ENCODE data around the gene MED13L. TPM values are rescaled to one million over a fixed set of nuclear protein-coding genes. Genes with fewer than 3 reads are reported as not detected.
A peak's percentile ranks its signal among the peaks of the same experiment; 100 is the strongest.

The MED13L gene
- total and polyA plus RNA-seq, 2 of the 4 experiments (the other 2 are of a cell fraction), result 17.9 to 49.1 TPM

GRCh38 chr12:115998794-115999478 is 278.6 kb downstream of the MED13L start (continued):
- no peak for TF ChIP-seq RCOR1 (IDR thresholded peaks at IDR 0.05; ENCODE audit: insufficient replicate concordance, low read length)

GRCh38 chr12:115998119-115998633 is 279.3 kb downstream of the MED13L start:
- H2BK120ac ChIP-seq (ENCODE audit: low read depth, low read length), result no peak overlapping the region

More at GRCh38 chr12:115998119-115998633, 279.3 kb downstream of the MED13L start:
- no peak overlapping the region for H3K4me2 ChIP-seq (ENCODE audit: low read depth, low read length)
- ChIA-PET CTCF (interaction anchor here (0.9 to 1.6 kb wide), 4 partner anchors 23 to 711 kb away, joined by 3 to 5 read pairs (median 3); no protein-coding TSS in a partner anchor), POLR2A (ENCODE audit: unreplicated experiment) (no interaction called here)
- no peak overlapping the region for H3K9ac ChIP-seq (ENCODE audit: low read depth, low read length)
- no peak overlapping the region for H2BK5ac ChIP-seq (ENCODE audit: low read depth, low read length, poor library complexity, severe bottlenecking)
- 92% methylated on average over 3 of the region's 3 CpGs; no CpG with 5 or more reads in 1 of the 2 experiments for WGBS, 2 experiments (ENCODE audit: extremely low coverage in 2 of 2, insufficient read length in 1 of 2)
- intact Hi-C loops (cut with micrococcal nuclease), result loop anchor here (1.0 to 10.0 kb wide), 5 partner anchors 279 to 711 kb away; partner anchors contain the start of gene MED13L
- H2AK9ac ChIP-seq (replicated peaks; ENCODE audit: low read depth, low read length, poor library complexity), result no peak overlapping the region
- no peak overlapping the region for H3K4me3 ChIP-seq (ENCODE audit: insufficient read depth, low read depth, low read length)
- in situ Hi-C loops (cut with MboI; ENCODE audit: low sequenced_read_pairs), result loop anchor here (10.0 kb wide), 2 partner anchors 597 to 697 kb away; no protein-coding TSS in a partner anchor
- TF ChIP-seq POLR2A (IDR thresholded peaks at IDR 0.05; ENCODE audit: low read depth, low read length), result no peak
- peak; percentile 74 for TF ChIP-seq CTCF (conservative IDR thresholded peaks at IDR 0.05; ENCODE audit: low read depth, low read length)
- no peak for TF ChIP-seq CHD1 (IDR thresholded peaks at IDR 0.05; ENCODE audit: low read depth, low read length)
- TF ChIP-seq SMC3 (IDR thresholded peaks at IDR 0.05; ENCODE audit: low read depth, low read length), result peak; percentile 57
- TF ChIP-seq RAD21 (IDR thresholded peaks at IDR 0.05; ENCODE audit: low read length), result peak; percentile 73
- TF ChIP-seq MAZ (IDR thresholded peaks at IDR 0.05; ENCODE audit: borderline replicate concordance, low read depth, low read length), result no peak
- TF ChIP-seq NFE2L2 (IDR thresholded peaks at IDR 0.05; ENCODE audit: low read depth, low read length), result no peak
- no peak overlapping the region for H2BK20ac ChIP-seq (ENCODE audit: low read depth, low read length)
- H2AK5ac ChIP-seq (ENCODE audit: low read depth, low read length), result peak overlapping the region; percentile 49; the same call in 1 of the 2 replicates
- H3K27ac ChIP-seq (ENCODE audit: insufficient read depth, low read length), result no peak overlapping the region
- dilution Hi-C loops (cut with HindIII; ENCODE audit: low sequenced_read_pairs, unreplicated experiment), result no loop called here
- H2BK15ac ChIP-seq (ENCODE audit: low read depth, low read length), result no peak overlapping the region
- H4K20me1 ChIP-seq (ENCODE audit: insufficient read depth, low read length), result peaks cover 6% of the 10 kb centered on the region; the same call in 1 of the 2 replicates
- no peak overlapping the region for H4K91ac ChIP-seq (ENCODE audit: insufficient read depth, low read depth, low read length)
- BruUV-seq (replicated peaks), result no TSS peak
- H3K9me1 ChIP-seq (ENCODE audit: insufficient read depth, low read length), result no peaks in the 10 kb centered on the region; the same call in 1 of the 2 replicates
- no peak overlapping the region for H3K4ac ChIP-seq (ENCODE audit: low read depth, low read length)
- H3K4me1 ChIP-seq (ENCODE audit: control insufficient read depth, insufficient read depth, low read length), result peaks cover 5% of the 10 kb centered on the region
- H3K18ac ChIP-seq (ENCODE audit: low read depth, low read length), result no peak overlapping the region
- H3K9me3 ChIP-seq (ENCODE audit: control insufficient read depth, insufficient read depth, low read length), result no peaks in the 10 kb centered on the region
- H3K27me3 ChIP-seq (ENCODE audit: control insufficient read depth, insufficient read depth, low read length), result no peaks in the 10 kb centered on the region
- no peak overlapping the region for H3K14ac ChIP-seq (replicated peaks; ENCODE audit: low read depth, low read length)
- H4K5ac ChIP-seq (ENCODE audit: low read depth, low read length), result no peak overlapping the region
- peak; percentile 85 for ATAC-seq (ENCODE audit: low read depth)
- H4K8ac ChIP-seq (ENCODE audit: low read depth in 2 of 2, low read length in 2 of 2), result no peak overlapping the region
- H3K23ac ChIP-seq (ENCODE audit: low read depth, low read length), result no peak overlapping the region
- H3K36me3 ChIP-seq (ENCODE audit: control insufficient read depth, insufficient read depth, low read length), result peaks cover 27% of the 10 kb centered on the region
- no peak overlapping the region for H3K56ac ChIP-seq (ENCODE audit: extremely low read depth, insufficient read depth, low read length)
- H2AFZ ChIP-seq (replicated peaks; ENCODE audit: low read length, poor library complexity), result no peak overlapping the region
- peaks cover 12 to 18% of the 10 kb centered on the region in 2 experiments; a peak in 3 of 4 replicates for H3K79me1 ChIP-seq (ENCODE audit: low read depth in 1 of 2, low read length in 2 of 2)
- peak; percentile 72 for DNase-seq
